SK-N-MC (cell line): Measurements from ENCODE around the gene EFNA4.

Experiments
- EZH2 ChIP-seq: fragments of 200-600 bp; sonication (generic); IDR thresholded peaks from one replicate; pipeline ENCODE4 v1.6.1; 2017; ENCODE audit warnings: antibody characterized with exemption
- FOXP2 ChIP-seq: optimal IDR thresholded peaks from 2 replicates; pipeline ENCODE3; 2011; ENCODE audit warnings: mild to moderate bottlenecking, moderate library complexity; ENCODE audit not compliant: insufficient read depth; ENCODE audit errors: extremely low read length, control extremely low read depth
- POLR2AphosphoS5 ChIP-seq: IDR thresholded peaks from 2 replicates; pipeline ENCODE4 v1.6.1; 2012; ENCODE audit warnings: mild to moderate bottlenecking, low read depth, low read length, borderline replicate concordance

GRCh38 chr1:155060736-155061135 is 2.8 kb upstream of the EFNA4 start:
- TF ChIP-seq POLR2AphosphoS5 (no peak), EZH2 (no peak), FOXP2 (no peak)
